Liver (tissue), 9 donors: ENCODE results near the gene MXRA5. TPM values are rescaled to one million over a fixed set of nuclear protein-coding genes. Genes with fewer than 3 reads are reported as not detected.
A peak's percentile ranks its signal among the peaks of the same experiment; 100 is the strongest.
"Not testable (repeated sequence)": the region's sequence is repeated elsewhere in the genome, so short reads cannot be mapped to it uniquely, and the experiment has no call there.

Source experiments
- DNase-seq: peaks from one replicate; pipeline ENCODE4 v3.0.0-alpha.2; 2017; ENCODE audit warnings: low spot score
- H3K27ac ChIP-seq, 2 donors: one replicate each; pipeline ENCODE4 v1.7.0; 2013; ENCODE audit warnings: inconsistent platforms in 2 of 2, low read length in 2 of 2, control low read depth in 1 of 2, low read depth in 1 of 2, mild to moderate bottlenecking in 1 of 2
- H3K27me3 ChIP-seq, 4 donors: one replicate each; pipeline versions ENCODE4 v1.6.1 to v1.7.0; 2013; ENCODE audit warnings: low read length in 3 of 4, inconsistent platforms in 1 of 4, mild to moderate bottlenecking in 1 of 4, moderate library complexity in 1 of 4; ENCODE audit not compliant: control insufficient read depth in 4 of 4, insufficient read depth in 4 of 4
- H3K36me3 ChIP-seq, 4 donors: one replicate each; pipeline versions ENCODE4 v1.6.1 to v1.7.0; 2013; ENCODE audit warnings: low read length in 3 of 4, mild to moderate bottlenecking in 3 of 4, low read depth in 1 of 4, moderate library complexity in 1 of 4; ENCODE audit not compliant: control insufficient read depth in 4 of 4, insufficient read depth in 3 of 4
- H3K4me1 ChIP-seq, 4 donors: one replicate each; pipeline versions ENCODE4 v1.6.1 to v1.7.0; 2013; ENCODE audit warnings: low read length in 3 of 4, mild to moderate bottlenecking in 3 of 4, moderate library complexity in 1 of 4; ENCODE audit not compliant: control insufficient read depth in 4 of 4, insufficient read depth in 4 of 4
- H3K4me3 ChIP-seq, 3 donors: one replicate each; pipeline versions ENCODE4 v1.6.1 to v1.7.0; 2013; ENCODE audit warnings: low read length in 3 of 3, control low read depth in 1 of 3, low read depth in 1 of 3, mild to moderate bottlenecking in 1 of 3
- H3K9ac ChIP-seq, 2 donors: one replicate each; pipeline ENCODE4 v1.7.0; 2013; ENCODE audit warnings: low read length in 2 of 2, mild to moderate bottlenecking in 2 of 2, moderate library complexity in 2 of 2, control low read depth in 1 of 2, low read depth in 1 of 2
- H3K9me3 ChIP-seq, 4 donors: one replicate each; pipeline versions ENCODE4 v1.6.1 to v1.7.0; 2013; ENCODE audit warnings: low read length in 3 of 4; ENCODE audit not compliant: control insufficient read depth in 4 of 4
- FOXA1 ChIP-seq: IDR thresholded peaks from 2 replicates; pipeline ENCODE4 v1.6.1; 2016; ENCODE audit warnings: antibody characterized with exemption
- GABPA ChIP-seq, 2 donors: IDR thresholded peaks in 1 of 2; conservative IDR thresholded peaks in 1 of 2; 2 replicates each; pipeline ENCODE4 v1.6.1; 2016; ENCODE audit warnings: antibody characterized with exemption in 2 of 2, mild to moderate bottlenecking in 1 of 2, moderate library complexity in 1 of 2
- HNF4A ChIP-seq, 2 donors: conservative IDR thresholded peaks; 2 replicates each; pipeline ENCODE4 v1.6.1; 2016; ENCODE audit warnings: antibody characterized with exemption in 2 of 2, mild to moderate bottlenecking in 2 of 2
- HNF4G ChIP-seq: IDR thresholded peaks from 2 replicates; pipeline ENCODE4 v1.6.1; 2016; ENCODE audit warnings: antibody characterized with exemption
- JUND ChIP-seq, 2 donors: IDR thresholded peaks; 2 replicates each; pipeline ENCODE4 v1.6.1; 2016; ENCODE audit warnings: antibody characterized with exemption in 2 of 2
- NR2F2 ChIP-seq: IDR thresholded peaks from 2 replicates; pipeline ENCODE4 v1.6.1; 2016; ENCODE audit warnings: antibody characterized with exemption
- RXRA ChIP-seq, 2 donors: IDR thresholded peaks; 2 replicates each; pipeline ENCODE4 v1.6.1; 2017 to 2018; ENCODE audit warnings: antibody characterized with exemption in 2 of 2, mild to moderate bottlenecking in 1 of 2
- SP1 ChIP-seq: IDR thresholded peaks from 2 replicates; pipeline ENCODE4 v1.6.1; 2018; ENCODE audit warnings: antibody characterized with exemption, mild to moderate bottlenecking
- TAF1 ChIP-seq: conservative IDR thresholded peaks from 2 replicates; pipeline ENCODE4 v1.6.1; 2016; ENCODE audit warnings: antibody characterized with exemption, mild to moderate bottlenecking
- WGBS: extraction: QIAGEN DNeasy Blood & Tissue Kit; methylation state at CpG from one replicate; pipeline ENCODE4 v1.1.7; 2013; 5-methylcytosine and 5-hydroxymethylcytosine counted together
- polyA plus RNA-seq, 2 donors: library from polyadenylated mRNA; stranded (reverse) in 1 of 2; unstranded in 1 of 2; fragments of 200-250 nt in 1 of 2; fragments of >200 nt in 1 of 2; fragmentation: Nextera tagmentation in 1 of 2; extraction: Ambion mirVana in 1 of 2; gene quantifications; one replicate each; pipeline versions ENCODE4 v1.2.1 to v1.2.3, GENCODE V29; 2013 to 2015
- total RNA-seq, 2 donors: library from RNA; depleted of rRNA; stranded (reverse); fragments of >200 nt; gene quantifications; one replicate each; pipeline ENCODE4 v1.2.3, GENCODE V29; 2014
- TF ChIP-seq, protein P1 (sequence below): IDR thresholded peaks from 2 replicates; pipeline ENCODE4 v1.6.1; 2016; ENCODE audit warnings: antibody characterized with exemption, mild to moderate bottlenecking
- TF ChIP-seq, protein P2 (sequence below): IDR thresholded peaks from 2 replicates; pipeline ENCODE4 v1.6.1; 2016; ENCODE audit warnings: antibody characterized with exemption
- donor health status: healthy.
- donor health status: healthy.
- donor health status: healthy.
- donor health status: healthy.
- donor health status: healthy.

Gene MXRA5
- total and polyA plus RNA-seq, 4 donors: 0.32 to 1.3 (median 1.1) TPM

GRCh38 chrX:3345281-3346191, 916 bp downstream of the MXRA5 start:
- DNase-seq: no peak
- no peak overlapping the region for H3K9ac ChIP-seq
- H3K9me3 ChIP-seq: peaks cover 0 to 6% (median 3%) of the 10 kb centered on the region in 4 donors
- 2% methylated on average over 68 of the region's 68 CpGs for whole genome bisulfite sequencing
- H3K4me1 ChIP-seq: peaks cover 0 to 12% (median 2%) of the 10 kb centered on the region in 4 donors
- H3K27ac ChIP-seq: peak overlapping the region; percentile 20 to 54
- no peak for TF ChIP-seq HNF4A (conservative IDR thresholded peaks at IDR 0.05)
- TF ChIP-seq RXRA (IDR thresholded peaks at IDR 0.05): no peak
- TF ChIP-seq JUND (IDR thresholded peaks at IDR 0.05): no peak
- TF ChIP-seq, protein P1, sequence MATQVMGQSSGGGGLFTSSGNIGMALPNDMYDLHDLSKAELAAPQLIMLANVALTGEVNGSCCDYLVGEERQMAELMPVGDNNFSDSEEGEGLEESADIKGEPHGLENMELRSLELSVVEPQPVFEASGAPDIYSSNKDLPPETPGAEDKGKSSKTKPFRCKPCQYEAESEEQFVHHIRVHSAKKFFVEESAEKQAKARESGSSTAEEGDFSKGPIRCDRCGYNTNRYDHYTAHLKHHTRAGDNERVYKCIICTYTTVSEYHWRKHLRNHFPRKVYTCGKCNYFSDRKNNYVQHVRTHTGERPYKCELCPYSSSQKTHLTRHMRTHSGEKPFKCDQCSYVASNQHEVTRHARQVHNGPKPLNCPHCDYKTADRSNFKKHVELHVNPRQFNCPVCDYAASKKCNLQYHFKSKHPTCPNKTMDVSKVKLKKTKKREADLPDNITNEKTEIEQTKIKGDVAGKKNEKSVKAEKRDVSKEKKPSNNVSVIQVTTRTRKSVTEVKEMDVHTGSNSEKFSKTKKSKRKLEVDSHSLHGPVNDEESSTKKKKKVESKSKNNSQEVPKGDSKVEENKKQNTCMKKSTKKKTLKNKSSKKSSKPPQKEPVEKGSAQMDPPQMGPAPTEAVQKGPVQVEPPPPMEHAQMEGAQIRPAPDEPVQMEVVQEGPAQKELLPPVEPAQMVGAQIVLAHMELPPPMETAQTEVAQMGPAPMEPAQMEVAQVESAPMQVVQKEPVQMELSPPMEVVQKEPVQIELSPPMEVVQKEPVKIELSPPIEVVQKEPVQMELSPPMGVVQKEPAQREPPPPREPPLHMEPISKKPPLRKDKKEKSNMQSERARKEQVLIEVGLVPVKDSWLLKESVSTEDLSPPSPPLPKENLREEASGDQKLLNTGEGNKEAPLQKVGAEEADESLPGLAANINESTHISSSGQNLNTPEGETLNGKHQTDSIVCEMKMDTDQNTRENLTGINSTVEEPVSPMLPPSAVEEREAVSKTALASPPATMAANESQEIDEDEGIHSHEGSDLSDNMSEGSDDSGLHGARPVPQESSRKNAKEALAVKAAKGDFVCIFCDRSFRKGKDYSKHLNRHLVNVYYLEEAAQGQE: no peak
- TF ChIP-seq, protein P2, sequence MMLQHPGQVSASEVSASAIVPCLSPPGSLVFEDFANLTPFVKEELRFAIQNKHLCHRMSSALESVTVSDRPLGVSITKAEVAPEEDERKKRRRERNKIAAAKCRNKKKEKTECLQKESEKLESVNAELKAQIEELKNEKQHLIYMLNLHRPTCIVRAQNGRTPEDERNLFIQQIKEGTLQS: no peak
- no peak for TF ChIP-seq HNF4G
- TF ChIP-seq TAF1: no peak
- H3K27me3 ChIP-seq: peaks cover 0 to 3% (median 0%) of the 10 kb centered on the region in 4 donors
- H3K36me3 ChIP-seq: no peaks in the 10 kb centered on the region
- peak overlapping the region in 2 of 3 donors; percentile 14 to 36 for H3K4me3 ChIP-seq

DNA sequence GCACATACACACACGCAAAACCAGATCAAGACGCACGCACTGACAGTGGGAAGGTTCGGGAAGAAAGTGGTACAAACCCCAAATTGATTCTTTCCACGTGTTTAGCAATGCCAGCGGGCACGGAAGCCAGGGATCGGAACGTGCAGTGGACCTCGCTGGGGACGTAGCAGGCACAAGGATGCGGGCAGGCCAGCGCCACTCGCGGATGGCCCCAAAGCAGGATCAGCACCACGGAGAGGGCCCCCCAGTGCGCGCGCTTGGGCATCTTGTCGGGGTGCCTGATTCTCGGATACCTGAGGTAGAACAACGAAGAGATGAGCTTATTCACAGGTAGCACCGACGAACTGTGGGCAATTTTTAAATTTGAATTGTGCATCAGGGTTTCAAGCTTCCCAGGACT, 2.9 kb downstream of the MXRA5 start:
- WGBS: 20% methylated on average over 24 of the region's 24 CpGs
- not testable (repeated sequence) for H3K27ac ChIP-seq, H3K9ac ChIP-seq, H3K27me3 ChIP-seq, DNase-seq, H3K36me3 ChIP-seq, H3K4me3 ChIP-seq, H3K9me3 ChIP-seq
- TF ChIP-seq, protein P1: peak; percentile 46
- H3K4me1 ChIP-seq: peaks cover 0 to 12% (median 2%) of the 10 kb centered on the region in 4 donors

DNA sequence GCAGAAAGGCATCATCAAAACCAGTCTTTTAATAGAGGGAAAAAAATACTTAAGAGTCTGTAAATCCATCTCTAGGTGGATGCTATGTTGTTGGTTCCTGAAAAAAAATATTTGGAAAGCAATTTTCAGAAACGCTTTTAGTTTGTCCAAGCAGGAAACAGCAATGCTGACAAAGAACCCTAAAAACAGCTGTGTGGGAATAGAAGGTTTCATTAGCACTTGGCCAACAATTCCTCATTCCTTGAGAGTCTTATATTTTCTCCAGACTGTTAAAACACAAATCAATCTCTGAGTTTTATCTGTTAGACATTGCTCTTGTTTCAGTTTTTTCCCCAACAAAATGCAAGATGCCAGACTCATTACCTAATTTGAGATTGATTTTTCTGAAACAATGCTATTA, 6.4 kb downstream of the MXRA5 start:
- DNase-seq: no peak
- H3K9me3 ChIP-seq: peaks cover 0 to 3% (median 0%) of the 10 kb centered on the region in 4 donors
- no peaks in the 10 kb centered on the region for H3K36me3 ChIP-seq
- no peaks in the 10 kb centered on the region for H3K27me3 ChIP-seq
- H3K27ac ChIP-seq: no peak overlapping the region
- no peak overlapping the region for H3K9ac ChIP-seq
- WGBS: 36% methylated on average over 1 of the region's 1 CpG
- no peak overlapping the region for H3K4me3 ChIP-seq
- H3K4me1 ChIP-seq: peaks cover 0 to 4% (median 0%) of the 10 kb centered on the region in 4 donors
- TF ChIP-seq NR2F2 (no peak), RXRA (IDR thresholded peaks at IDR 0.05) (no peak), TAF1 (no peak), SP1 (no peak), FOXA1 (no peak), JUND (IDR thresholded peaks at IDR 0.05) (no peak), GABPA (IDR thresholded peaks at IDR 0.05 in 1 of 2, conservative IDR thresholded peaks at IDR 0.05 in 1 of 2) (no peak)
- TF ChIP-seq, protein P2: no peak
- TF ChIP-seq, protein P1: no peak
